Muscle of leg (tissue), 16 donors: ENCODE measurements around the gene TRIM10. TPM values are rescaled to one million over a fixed set of nuclear protein-coding genes. Genes with fewer than 3 reads are reported as not detected.

ENCODE experiments used
- DNase-seq: peaks from one replicate; pipeline ENCODE4 v3.0.0; 2013
- H3K27ac ChIP-seq: one replicate; pipeline ENCODE4 v1.5.1; 2013; ENCODE audit warnings: mild to moderate bottlenecking, low read length, control low read depth
- H3K27me3 ChIP-seq: one replicate; pipeline ENCODE4 v1.6.1; 2013; ENCODE audit warnings: low read length; ENCODE audit not compliant: control insufficient read depth, insufficient read depth
- H3K36me3 ChIP-seq: one replicate; pipeline ENCODE4 v1.6.1; 2013; ENCODE audit warnings: low read length; ENCODE audit not compliant: control insufficient read depth, insufficient read depth
- H3K4me1 ChIP-seq: one replicate; pipeline ENCODE4 v1.6.1; 2013; ENCODE audit warnings: low read length; ENCODE audit not compliant: control insufficient read depth, insufficient read depth
- H3K4me3 ChIP-seq: one replicate; pipeline ENCODE4 v1.5.1; 2013; ENCODE audit warnings: low read length, control low read depth
- H3K9me3 ChIP-seq: replicated peaks from 2 replicates; pipeline ENCODE4 v1.6.1; 2013; ENCODE audit warnings: low read depth, low read length; ENCODE audit not compliant: control insufficient read depth
- WGBS: methylation state at CpG from one replicate; pipeline ENCODE4 v1.1.5; 2013; ENCODE audit warnings: missing lambda C conversion rate; ENCODE audit not compliant: insufficient coverage; 5-methylcytosine and 5-hydroxymethylcytosine counted together
- long read RNA-seq, 11 donors: transcript quantifications; one replicate each; lab custom pipeline, GENCODE V29; 2026
- polyA plus RNA-seq, 8 donors: library from polyadenylated mRNA; unstranded; fragments of 120-200 nt; gene quantifications; one replicate each; pipeline versions ENCODE4 v1.2.1 to v1.2.3, GENCODE V29; 2013; ENCODE audit warnings: inconsistent platforms in 1 of 8, low replicate concordance in 1 of 8; ENCODE audit not compliant: insufficient read length in 8 of 8, insufficient read depth in 1 of 8
- total RNA-seq: library from RNA; stranded (reverse); fragments of 120-200 nt; gene quantifications from one replicate; pipeline ENCODE4 v1.2.4, GENCODE V29; 2013

Gene TRIM10, protein sequence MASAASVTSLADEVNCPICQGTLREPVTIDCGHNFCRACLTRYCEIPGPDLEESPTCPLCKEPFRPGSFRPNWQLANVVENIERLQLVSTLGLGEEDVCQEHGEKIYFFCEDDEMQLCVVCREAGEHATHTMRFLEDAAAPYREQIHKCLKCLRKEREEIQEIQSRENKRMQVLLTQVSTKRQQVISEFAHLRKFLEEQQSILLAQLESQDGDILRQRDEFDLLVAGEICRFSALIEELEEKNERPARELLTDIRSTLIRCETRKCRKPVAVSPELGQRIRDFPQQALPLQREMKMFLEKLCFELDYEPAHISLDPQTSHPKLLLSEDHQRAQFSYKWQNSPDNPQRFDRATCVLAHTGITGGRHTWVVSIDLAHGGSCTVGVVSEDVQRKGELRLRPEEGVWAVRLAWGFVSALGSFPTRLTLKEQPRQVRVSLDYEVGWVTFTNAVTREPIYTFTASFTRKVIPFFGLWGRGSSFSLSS
- 0.18 TPM for total RNA-seq
- polyA plus RNA-seq: under 1 TPM; 0.17 to 0.83 (median 0.66) TPM
- long read RNA-seq, donor 1: 0 reads
- long read RNA-seq, donor 2: 0 reads
- long read RNA-seq, donor 3: 0 reads
- long read RNA-seq, donor 4: 0 reads
- long read RNA-seq, donor 5: 0 reads
- long read RNA-seq, donor 6: 0 reads
- long read RNA-seq, donor 7: 0 reads
- long read RNA-seq, donor 8: 0 reads
- long read RNA-seq, donor 9: 0 reads
- long read RNA-seq, donor 10: 0 reads
- long read RNA-seq, donor 11: 0 reads

DNA sequence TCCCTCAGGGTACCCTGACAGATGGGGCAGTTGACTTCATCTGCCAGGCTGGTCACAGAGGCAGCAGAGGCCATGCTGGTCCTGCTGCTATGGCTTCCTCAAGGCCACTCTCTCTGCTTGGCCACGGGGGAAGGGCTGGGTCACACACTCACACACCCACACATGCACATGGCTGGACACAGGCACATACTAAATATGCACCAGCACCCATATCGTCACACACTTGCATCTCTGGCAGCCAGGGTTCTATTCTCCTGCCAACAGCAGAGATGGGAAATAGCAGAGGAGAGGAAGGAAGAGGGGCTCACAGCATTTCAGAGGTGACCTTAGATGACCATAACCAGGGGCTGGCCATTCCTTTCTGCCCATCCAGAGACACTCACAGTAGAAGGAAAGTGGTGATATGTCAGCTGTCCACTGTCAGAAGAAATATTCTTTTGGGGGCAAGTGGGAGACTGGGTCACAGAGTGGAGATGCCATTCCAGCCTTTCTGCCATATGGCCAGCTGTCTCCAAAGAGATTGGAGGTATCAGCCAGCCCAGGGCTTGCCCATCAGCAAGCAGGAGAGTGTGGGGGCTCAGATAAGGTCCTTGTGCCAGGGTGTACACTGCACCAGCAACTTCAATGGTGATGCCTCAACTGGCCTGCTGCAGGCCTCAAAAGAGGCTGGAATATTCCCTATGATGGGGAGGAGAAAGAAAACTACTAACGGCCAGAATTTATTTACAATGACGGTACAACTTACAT is at the start of gene TRIM10:
Gene TRIM10, minus strand, starts transcription at position 427 of the 747 bp plus-strand sequence. Its CDS starts 353 bp downstream, at position 74.
- 38% methylated on average over 1 of the region's 4 CpGs for WGBS
- peaks cover 8% of the 10 kb centered on the region for H3K27me3 ChIP-seq
- H3K9me3 ChIP-seq: no peaks in the 10 kb centered on the region
- no peak for DNase-seq
- H3K36me3 ChIP-seq: no peaks in the 10 kb centered on the region
- H3K27ac ChIP-seq: no peak within 1 kb of the TSS
- no peak within 1 kb of the TSS for H3K4me3 ChIP-seq
- peaks cover 2% of the 10 kb centered on the region for H3K4me1 ChIP-seq

DNA sequence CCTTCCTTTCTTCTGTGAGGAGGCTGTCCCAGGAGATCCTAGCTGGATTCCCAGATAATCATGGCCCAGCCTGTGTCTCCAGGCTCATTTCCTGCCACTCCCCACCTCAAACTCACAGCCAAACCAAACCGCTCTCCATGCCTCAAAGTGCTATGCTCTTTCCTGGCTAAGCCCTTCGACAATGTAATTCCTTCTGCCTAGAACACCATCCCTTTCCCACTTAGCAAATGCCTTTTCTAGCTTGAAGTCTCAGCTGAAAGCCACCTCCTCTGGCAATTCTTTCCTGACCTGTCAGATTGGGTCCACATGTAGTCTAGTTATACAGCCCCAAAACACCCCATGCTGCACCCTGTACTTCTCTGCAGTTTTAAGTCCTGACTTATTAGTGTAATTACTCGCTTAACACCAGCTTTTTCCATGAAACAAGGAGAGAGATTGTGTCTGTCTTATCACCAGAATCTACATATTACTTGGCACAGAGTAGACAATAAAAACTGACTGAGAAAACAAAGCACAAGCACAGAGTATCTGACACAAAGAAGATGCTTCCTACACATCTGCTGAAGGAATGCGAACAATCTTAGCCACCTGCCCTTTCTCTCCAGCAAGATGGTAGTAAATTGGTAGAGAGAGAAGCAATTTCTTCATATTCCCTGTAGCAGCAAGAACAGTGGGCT is 46.7 kb upstream of the TRIM10 start:
- WGBS: 20% methylated on average over 2 of the region's 4 CpGs
- Histone ChIP-seq H3K27me3 (no peaks in the 10 kb centered on the region), H3K4me1 (peaks cover 11% of the 10 kb centered on the region), H3K9me3 (no peaks in the 10 kb centered on the region), H3K36me3 (peaks cover 15% of the 10 kb centered on the region), H3K27ac (no peak overlapping the region), H3K4me3 (no peak overlapping the region)
- peak; percentile 37 for DNase-seq

GRCh38 chr6:30206799-30207618 is 46.0 kb upstream of the TRIM10 start:
- DNase-seq: peak; percentile 26
- H3K36me3 ChIP-seq: peaks cover 15% of the 10 kb centered on the region
- H3K4me3 ChIP-seq: no peak overlapping the region
- H3K9me3 ChIP-seq: no peaks in the 10 kb centered on the region
- H3K27me3 ChIP-seq: no peaks in the 10 kb centered on the region
- H3K27ac ChIP-seq: peak overlapping the region; percentile 13
- peaks cover 11% of the 10 kb centered on the region for H3K4me1 ChIP-seq
- 29% methylated on average over 10 of the region's 11 CpGs for WGBS

GRCh38 chr6:30206152-30206551 is 45.1 kb upstream of the TRIM10 start:
- Histone ChIP-seq H3K27me3 (no peaks in the 10 kb centered on the region), H3K4me3 (no peak overlapping the region), H3K4me1 (peaks cover 11% of the 10 kb centered on the region), H3K36me3 (peaks cover 14% of the 10 kb centered on the region), H3K9me3 (no peaks in the 10 kb centered on the region), H3K27ac (no peak overlapping the region)
- WGBS: 77% methylated on average over 5 of the region's 7 CpGs
- no peak for DNase-seq

DNA sequence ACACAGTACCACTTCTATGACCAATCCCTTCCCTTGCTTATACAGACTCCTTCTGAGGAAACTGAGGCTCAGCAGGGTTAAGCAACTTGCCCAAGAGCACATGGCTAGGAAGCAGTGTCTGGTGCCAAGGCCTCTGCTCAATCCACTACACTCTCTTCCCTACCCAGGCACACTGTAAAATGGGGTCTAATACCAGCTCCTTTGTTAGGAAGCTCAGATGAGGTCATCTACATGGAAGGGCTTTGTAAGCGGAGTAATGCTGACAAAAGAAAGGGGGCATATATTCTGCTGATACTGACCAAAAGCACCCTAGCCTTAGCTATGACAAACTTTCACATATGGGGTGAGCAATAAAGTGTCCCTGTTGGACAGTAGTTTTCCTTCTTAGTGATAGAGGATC is 43.1 kb upstream of the TRIM10 start:
- Histone ChIP-seq H3K9me3 (no peaks in the 10 kb centered on the region), H3K4me1 (peaks cover 11% of the 10 kb centered on the region), H3K4me3 (no peak overlapping the region), H3K27me3 (no peaks in the 10 kb centered on the region), H3K27ac (no peak overlapping the region), H3K36me3 (peaks cover 21% of the 10 kb centered on the region)
- no CpG with 5 or more reads among the region's 1 CpG for whole genome bisulfite sequencing
- DNase-seq: no peak

GRCh38 chr6:30202366-30202765 is 41.4 kb upstream of the TRIM10 start:
- no peaks in the 10 kb centered on the region for H3K9me3 ChIP-seq
- H3K4me3 ChIP-seq: no peak overlapping the region
- no peaks in the 10 kb centered on the region for H3K27me3 ChIP-seq
- peaks cover 6% of the 10 kb centered on the region for H3K4me1 ChIP-seq
- no CpG with 5 or more reads among the region's 4 CpGs for WGBS
- no peak overlapping the region for H3K27ac ChIP-seq
- DNase-seq: no peak
- H3K36me3 ChIP-seq: peaks cover 36% of the 10 kb centered on the region

DNA sequence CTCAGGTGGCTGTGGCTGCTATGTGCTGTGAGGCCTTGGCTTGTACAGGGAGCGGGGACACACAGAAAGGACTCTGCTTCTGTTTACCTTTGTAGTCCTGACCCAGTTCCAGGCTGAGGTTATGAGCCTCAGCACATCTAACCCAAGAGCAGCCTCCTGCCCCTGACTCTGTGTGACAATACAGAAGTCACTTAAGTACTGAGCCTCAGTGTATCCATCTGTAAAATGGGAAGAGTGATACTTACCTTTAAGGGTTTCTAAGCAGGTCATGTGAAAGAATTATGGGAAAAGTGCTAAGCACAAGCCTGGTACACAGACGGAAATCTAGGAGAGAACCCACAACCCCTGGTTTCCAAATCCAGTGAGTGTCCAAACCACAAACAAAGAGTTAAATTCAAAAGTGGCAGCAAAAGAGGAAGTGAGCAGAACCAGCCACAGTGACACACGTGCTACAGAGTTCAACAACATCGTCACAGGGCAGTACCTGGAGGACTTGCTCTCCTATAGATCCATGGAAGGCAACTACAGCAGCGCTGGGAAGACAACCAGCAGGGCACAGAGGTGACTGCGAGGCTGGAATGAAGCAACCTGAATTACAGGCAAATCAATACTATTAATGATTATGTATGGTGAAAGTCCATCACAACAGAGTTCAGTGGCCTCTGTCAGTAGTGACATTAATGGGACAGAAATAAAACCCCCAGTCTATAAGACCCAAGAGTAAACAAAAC is 39.7 kb upstream of the TRIM10 start:
- DNase-seq: peak; percentile 13
- Histone ChIP-seq H3K36me3 (peaks cover 48% of the 10 kb centered on the region), H3K27me3 (no peaks in the 10 kb centered on the region), H3K4me1 (no peaks in the 10 kb centered on the region), H3K9me3 (no peaks in the 10 kb centered on the region), H3K27ac (no peak overlapping the region), H3K4me3 (no peak overlapping the region)
- WGBS: 70% methylated on average over 4 of the region's 6 CpGs

DNA sequence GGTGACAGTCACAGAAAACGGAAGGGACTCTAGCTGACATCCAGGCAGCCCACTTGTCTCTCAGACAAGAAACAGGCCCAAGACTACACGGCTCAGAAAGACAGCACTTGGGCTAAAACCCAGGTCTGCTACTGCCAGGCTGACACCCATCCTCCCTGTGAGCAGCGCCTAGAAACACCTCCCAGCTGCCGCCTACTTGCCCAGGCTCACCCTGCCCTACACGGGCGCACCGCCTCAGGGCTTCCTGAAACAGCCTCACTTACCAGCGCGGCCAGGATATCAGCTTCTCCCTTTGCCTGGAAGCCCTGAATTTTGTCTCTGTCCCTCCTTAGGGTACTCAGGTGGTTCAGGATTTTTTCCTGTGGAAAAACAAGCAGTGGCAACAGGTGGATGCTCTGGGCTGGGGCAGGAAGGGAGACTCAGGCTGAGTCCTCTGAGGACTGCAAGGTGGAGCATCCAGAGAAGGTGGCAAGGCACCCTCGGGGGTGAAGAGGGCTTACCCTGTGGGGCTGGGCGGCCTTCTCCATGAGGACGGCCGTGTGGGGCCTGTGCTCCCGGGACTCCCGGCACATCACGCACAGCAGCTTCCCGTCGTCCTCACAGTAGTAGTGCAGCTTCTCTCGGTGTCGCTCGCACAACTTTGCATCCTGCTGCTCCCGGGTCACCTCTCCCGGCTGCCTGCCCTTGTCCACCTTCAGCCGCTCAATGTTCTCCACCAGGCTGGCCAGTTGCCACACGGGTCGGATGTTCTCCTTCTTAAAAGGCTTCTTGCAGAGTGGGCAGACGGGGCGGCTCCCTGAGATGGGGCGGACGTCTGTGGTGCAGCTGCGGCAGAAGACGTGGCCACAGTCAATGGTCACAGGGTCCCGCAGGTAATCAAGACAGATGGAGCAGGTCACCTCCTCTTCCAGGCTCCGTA is 37.4 kb upstream of the TRIM10 start:
- no peak overlapping the region for H3K27ac ChIP-seq
- no peaks in the 10 kb centered on the region for H3K4me1 ChIP-seq
- H3K9me3 ChIP-seq: no peaks in the 10 kb centered on the region
- H3K4me3 ChIP-seq: no peak overlapping the region
- WGBS: 92% methylated on average over 34 of the region's 34 CpGs
- H3K36me3 ChIP-seq: peaks cover 54% of the 10 kb centered on the region
- DNase-seq: no peak
- no peaks in the 10 kb centered on the region for H3K27me3 ChIP-seq
